Peyer's patch (tissue), 4 donors: ENCODE measurements around the gene MACROD2.

Source experiments
- POLR2A ChIP-seq, 2 donors: fragments of 450-650 bp; IDR thresholded peaks; one replicate each; pipeline ENCODE4 v1.5.1; 2017; ENCODE audit warnings: antibody characterized with exemption in 2 of 2, mild to moderate bottlenecking in 2 of 2, moderate library complexity in 2 of 2
- TF ChIP-seq, protein P1 (sequence below), 6 experiments: fragments of 450-650 bp in 4 of 6; fragments of 200-600 bp in 2 of 6; sonication (generic) in 1 of 6; IDR thresholded peaks; one replicate each; pipeline ENCODE4 v1.5.1; 2017 to 2019; ENCODE audit warnings: antibody characterized with exemption in 6 of 6, mild to moderate bottlenecking in 3 of 6, moderate library complexity in 1 of 6

DNA sequence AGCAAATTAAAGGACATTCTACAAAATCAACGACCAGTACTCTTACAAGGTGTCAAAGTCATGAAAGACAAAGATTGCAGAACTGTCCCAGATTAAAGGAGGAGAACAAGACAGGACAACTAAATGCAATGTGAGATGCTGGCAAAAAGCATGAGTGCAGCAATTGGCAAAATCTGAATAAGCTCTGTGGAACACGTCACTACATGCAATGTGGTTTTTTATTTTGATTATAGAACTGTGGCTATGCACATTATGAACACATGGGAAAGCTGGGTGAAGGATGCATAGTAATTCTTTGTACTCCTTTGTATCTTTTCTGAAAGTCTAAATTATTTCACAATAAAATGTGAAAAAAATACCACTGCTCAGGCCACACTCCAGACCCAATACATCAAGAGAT, 2068.6 kb downstream of the MACROD2 start:
- TF ChIP-seq, protein P1, sequence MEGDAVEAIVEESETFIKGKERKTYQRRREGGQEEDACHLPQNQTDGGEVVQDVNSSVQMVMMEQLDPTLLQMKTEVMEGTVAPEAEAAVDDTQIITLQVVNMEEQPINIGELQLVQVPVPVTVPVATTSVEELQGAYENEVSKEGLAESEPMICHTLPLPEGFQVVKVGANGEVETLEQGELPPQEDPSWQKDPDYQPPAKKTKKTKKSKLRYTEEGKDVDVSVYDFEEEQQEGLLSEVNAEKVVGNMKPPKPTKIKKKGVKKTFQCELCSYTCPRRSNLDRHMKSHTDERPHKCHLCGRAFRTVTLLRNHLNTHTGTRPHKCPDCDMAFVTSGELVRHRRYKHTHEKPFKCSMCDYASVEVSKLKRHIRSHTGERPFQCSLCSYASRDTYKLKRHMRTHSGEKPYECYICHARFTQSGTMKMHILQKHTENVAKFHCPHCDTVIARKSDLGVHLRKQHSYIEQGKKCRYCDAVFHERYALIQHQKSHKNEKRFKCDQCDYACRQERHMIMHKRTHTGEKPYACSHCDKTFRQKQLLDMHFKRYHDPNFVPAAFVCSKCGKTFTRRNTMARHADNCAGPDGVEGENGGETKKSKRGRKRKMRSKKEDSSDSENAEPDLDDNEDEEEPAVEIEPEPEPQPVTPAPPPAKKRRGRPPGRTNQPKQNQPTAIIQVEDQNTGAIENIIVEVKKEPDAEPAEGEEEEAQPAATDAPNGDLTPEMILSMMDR (IDR thresholded peaks at IDR 0.05) = no peak
- no peak for TF ChIP-seq POLR2A (IDR thresholded peaks at IDR 0.05)
